ENCODE measurements around the gene DOCK7. TPM values are rescaled to one million over a fixed set of nuclear protein-coding genes. Genes with fewer than 3 reads are reported as not detected.
"Not testable (repeated sequence)": the region's sequence is repeated elsewhere in the genome, so short reads cannot be mapped to it uniquely, and the experiment has no call there.

Gene DOCK7
- polyA plus RNA-seq, 4 donors: 51.5 to 61.5 (median 56.5) TPM

- no peak for DNase-seq (ENCODE audit: low read depth in 4 of 4, low spot score in 2 of 4)
These were observed 149.1 kb downstream of the DOCK7 start for GRCh38 chr1:62539028-62539447.

- DNase-seq (ENCODE audit: low read depth in 4 of 4, low spot score in 2 of 4): no peak
These were observed 151.3 kb downstream of the DOCK7 start for GRCh38 chr1:62536865-62537264.

- peak in 1 of 4 donors; percentile 8 for DNase-seq (ENCODE audit: low read depth in 4 of 4, low spot score in 2 of 4)
These were observed 157.6 kb downstream of the DOCK7 start for GRCh38 chr1:62530516-62531154.

- DNase-seq (ENCODE audit: low read depth in 4 of 4, low spot score in 2 of 4): no peak
These were observed 159.0 kb downstream of the DOCK7 start for GRCh38 chr1:62529227-62529626.

- no peak for DNase-seq (ENCODE audit: low read depth in 4 of 4, low spot score in 2 of 4)
These were observed 160.2 kb downstream of the DOCK7 start for GRCh38 chr1:62528015-62528414.

GRCh38 chr1:62527346-62527745, 160.8 kb downstream of the DOCK7 start:
- not testable (repeated sequence) for DNase-seq (ENCODE audit: low read depth in 4 of 4, low spot score in 2 of 4)

GRCh38 chr1:62523860-62524259, 164.3 kb downstream of the DOCK7 start:
- no peak for DNase-seq (ENCODE audit: low read depth in 4 of 4, low spot score in 2 of 4)

GRCh38 chr1:62516600-62516999, 171.6 kb downstream of the DOCK7 start:
- DNase-seq (ENCODE audit: low read depth in 4 of 4, low spot score in 2 of 4): no peak

- DNase-seq (ENCODE audit: low read depth in 4 of 4, low spot score in 2 of 4): peak in 1 of 4 donors; percentile 12
These were observed 173.3 kb downstream of the DOCK7 start for GRCh38 chr1:62514746-62515423.

- no peak for DNase-seq (ENCODE audit: low read depth in 4 of 4, low spot score in 2 of 4)
These were observed 175.2 kb downstream of the DOCK7 start for GRCh38 chr1:62513013-62513412.

- no peak for DNase-seq (ENCODE audit: low read depth in 4 of 4, low spot score in 2 of 4)
These were observed 179.2 kb downstream of the DOCK7 start for GRCh38 chr1:62509028-62509427.

GRCh38 chr1:62508187-62508758, 179.9 kb downstream of the DOCK7 start:
- peak in 1 of 4 donors; percentile 24 for DNase-seq (ENCODE audit: low read depth in 4 of 4, low spot score in 2 of 4)

GRCh38 chr1:62500210-62500609, 188.0 kb downstream of the DOCK7 start:
- DNase-seq (ENCODE audit: low read depth in 4 of 4, low spot score in 2 of 4): no peak

- no peak for DNase-seq (ENCODE audit: low read depth in 4 of 4, low spot score in 2 of 4)
These were observed 194.0 kb downstream of the DOCK7 start for GRCh38 chr1:62494137-62494536.

GRCh38 chr1:62493656-62494055, 194.5 kb downstream of the DOCK7 start:
- DNase-seq (ENCODE audit: low read depth in 4 of 4, low spot score in 2 of 4): no peak

GRCh38 chr1:62492521-62492920, 195.7 kb downstream of the DOCK7 start:
- DNase-seq (ENCODE audit: low read depth in 4 of 4, low spot score in 2 of 4): no peak

- DNase-seq (ENCODE audit: low read depth in 4 of 4, low spot score in 2 of 4): no peak
These were observed 200.2 kb downstream of the DOCK7 start for GRCh38 chr1:62487956-62488355.

GRCh38 chr1:62484824-62485468, 203.2 kb downstream of the DOCK7 start:
- no peak for DNase-seq (ENCODE audit: low read depth in 4 of 4, low spot score in 2 of 4)

- DNase-seq (ENCODE audit: low read depth in 4 of 4, low spot score in 2 of 4): no peak
These were observed 206.5 kb downstream of the DOCK7 start for GRCh38 chr1:62481681-62482080.

- no peak for DNase-seq (ENCODE audit: low read depth in 4 of 4, low spot score in 2 of 4)
These were observed 211.5 kb downstream of the DOCK7 start for GRCh38 chr1:62476525-62477219.

GRCh38 chr1:62467092-62467491, 221.1 kb downstream of the DOCK7 start:
- DNase-seq (ENCODE audit: low read depth in 4 of 4, low spot score in 2 of 4): no peak

Measured in left renal cortex interstitium (tissue), 4 donors.